Spleen (tissue), 11 donors: ENCODE data around the gene ARHGEF40. TPM values are rescaled to one million over a fixed set of nuclear protein-coding genes. Genes with fewer than 3 reads are reported as not detected.

Experiments
- DNase-seq: peaks from one replicate; pipeline ENCODE4 v3.0.0-alpha.2; 2020
- H3K27ac ChIP-seq, 8 donors: fragments of 200-600 bp; sonication (generic) in 7 of 8; 1 replicate in 4 of 8; 2 replicates in 4 of 8; pipeline versions ENCODE4 v1.5.0 to v1.8.0; 2016 to 2021; ENCODE audit warnings: inconsistent platforms in 4 of 8, mild to moderate bottlenecking in 4 of 8, moderate library complexity in 1 of 8
- H3K27me3 ChIP-seq, 7 donors: fragments of 200-600 bp; sonication (generic) in 6 of 7; replicated peaks in 1 of 7; 1 replicate in 4 of 7; 2 replicates in 3 of 7; pipeline versions ENCODE4 v1.5.0 to v1.8.0; 2016 to 2021; ENCODE audit warnings: inconsistent platforms in 3 of 7, mild to moderate bottlenecking in 1 of 7
- H3K36me3 ChIP-seq, 6 donors: fragments of 200-600 bp; sonication (generic) in 5 of 6; 1 replicate in 4 of 6; 2 replicates in 2 of 6; pipeline versions ENCODE4 v1.5.0 to v1.8.0; 2016 to 2021; ENCODE audit warnings: inconsistent platforms in 2 of 6
- H3K4me1 ChIP-seq, 6 donors: fragments of 200-600 bp; sonication (generic) in 5 of 6; 1 replicate in 3 of 6; 2 replicates in 3 of 6; pipeline versions ENCODE4 v1.5.0 to v1.8.0; 2016 to 2021; ENCODE audit warnings: inconsistent platforms in 3 of 6
- H3K4me3 ChIP-seq, 8 donors: fragments of 200-600 bp; sonication (generic) in 7 of 8; 1 replicate in 4 of 8; 2 replicates in 4 of 8; pipeline versions ENCODE4 v1.5.0 to v1.8.0; 2016 to 2021; ENCODE audit warnings: inconsistent platforms in 4 of 8, mild to moderate bottlenecking in 4 of 8, moderate library complexity in 2 of 8
- H3K9me3 ChIP-seq, 8 donors: fragments of 200-600 bp; sonication (generic) in 7 of 8; 1 replicate in 4 of 8; 2 replicates in 4 of 8; pipeline versions ENCODE4 v1.5.0 to v1.8.0; 2016 to 2021; ENCODE audit warnings: inconsistent platforms in 4 of 8
- POLR2A ChIP-seq, 3 donors: fragments of 450-650 bp; IDR thresholded peaks; one replicate each; pipeline ENCODE4 v1.5.1; 2017; ENCODE audit warnings: antibody characterized with exemption in 3 of 3, mild to moderate bottlenecking in 1 of 3
- POLR2AphosphoS5 ChIP-seq, 3 donors: sonication (generic); formaldehyde crosslinking; IDR thresholded peaks; one replicate each; pipeline ENCODE4 v1.5.1; 2017; ENCODE audit warnings: antibody characterized with exemption in 3 of 3
- WGBS, 5 donors: extraction: QIAGEN DNeasy Blood & Tissue Kit in 3 of 5; methylation state at CpG; one replicate each; pipeline versions ENCODE4 v1.1.5 to v1.1.7; 2013 to 2018; 5-methylcytosine and 5-hydroxymethylcytosine counted together
- intact Hi-C: fragments of 100-400 bp; cut with DNase I; formaldehyde crosslinking; loops from one replicate; pipeline ENCODE4 v1.15.0; 2023; ENCODE audit warnings: low total_unique reads
- polyA plus RNA-seq, 3 donors: library from polyadenylated mRNA; stranded (reverse); fragments of 200-250 nt; gene quantifications; one replicate each; pipeline ENCODE4 v1.2.1, GENCODE V29; 2013
- total RNA-seq, 7 donors: library from RNA; depleted of rRNA in 3 of 7; stranded (reverse); fragments of >200 nt in 3 of 7; fragmentation: NEBNext Ultra II Directional in 4 of 7; extraction: Animal tissue kit (Norgen Biotek cat#: 25700) in 4 of 7; gene quantifications; one replicate each; pipeline versions ENCODE4 v1.1.0 to v1.2.1, GENCODE V29; 2016 to 2021
- TF ChIP-seq, protein P1 (sequence below), 11 experiments: fragments of 200-600 bp in 7 of 11; fragments of 450-650 bp in 4 of 11; sonication (generic) in 4 of 11; IDR thresholded peaks in 8 of 11; conservative IDR thresholded peaks in 3 of 11; 1 replicate in 7 of 11; 2 replicates in 4 of 11; pipeline versions ENCODE4 v1.4.0 to v1.8.0; 2016 to 2021; ENCODE audit warnings: antibody characterized with exemption in 11 of 11, inconsistent platforms in 4 of 11, mild to moderate bottlenecking in 1 of 11
- donor health status: healthy with polysubstance abuse.
- donor health status: DM: no; HTN: no; CAD: no; lungs with moderate emphysema.
- donor health status: DM: no; HTN: no; CAD: no.
- donor health status: Bipolar disorder and iron deficiency.
- donor health status: healthy.
- donor health status: DM: no; HTN: no; CAD: no.
- donor health status: DM: yes; HTN: yes; CAD: no.

The ARHGEF40 gene
- total and polyA plus RNA-seq, 10 donors, result 9.8 to 151 (median 92.5) TPM

DNA sequence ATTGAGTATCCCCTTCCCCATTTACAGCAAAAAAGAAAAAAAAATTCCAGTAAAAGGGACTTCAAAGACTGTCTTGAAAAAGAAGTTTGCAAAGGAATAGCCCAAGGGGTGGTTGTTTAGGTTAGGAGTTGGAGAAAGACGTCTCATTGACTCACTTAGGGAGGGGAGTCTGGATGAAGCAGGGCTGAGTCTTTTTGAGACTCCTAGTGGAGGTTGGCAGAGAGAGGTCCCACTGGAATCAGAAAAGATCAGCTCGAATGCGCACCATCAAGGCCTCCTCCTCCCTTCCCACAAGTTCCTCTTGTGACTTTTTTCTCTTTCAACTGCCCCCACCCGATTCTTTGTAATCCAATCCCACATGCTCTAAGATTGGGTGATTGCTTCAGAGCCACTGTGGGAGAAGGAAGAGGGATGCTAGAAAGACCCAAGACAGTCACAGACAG lies 1.9 kb downstream of the ARHGEF40 start:
- Histone ChIP-seq H3K4me3 (peak overlapping the region in 7 of 8 donors; percentile 47 to 84 (median 66)), H3K9me3 (no peaks in the 10 kb centered on the region), H3K36me3 (peaks cover 0 to 45% (median 15%) of the 10 kb centered on the region in 6 donors), H3K27me3 (peaks cover 0 to 53% (median 17%) of the 10 kb centered on the region in 7 donors), H3K4me1 (peaks cover 31 to 87% (median 62%) of the 10 kb centered on the region in 6 donors), H3K27ac (peak overlapping the region; percentile 74 to 94 (median 90))
- DNase-seq, result no peak
- intact Hi-C loops, result no loop called here
- TF ChIP-seq POLR2AphosphoS5 (IDR thresholded peaks at IDR 0.05) (no peak), POLR2A (IDR thresholded peaks at IDR 0.05) (no peak)
- TF ChIP-seq, protein P1, sequence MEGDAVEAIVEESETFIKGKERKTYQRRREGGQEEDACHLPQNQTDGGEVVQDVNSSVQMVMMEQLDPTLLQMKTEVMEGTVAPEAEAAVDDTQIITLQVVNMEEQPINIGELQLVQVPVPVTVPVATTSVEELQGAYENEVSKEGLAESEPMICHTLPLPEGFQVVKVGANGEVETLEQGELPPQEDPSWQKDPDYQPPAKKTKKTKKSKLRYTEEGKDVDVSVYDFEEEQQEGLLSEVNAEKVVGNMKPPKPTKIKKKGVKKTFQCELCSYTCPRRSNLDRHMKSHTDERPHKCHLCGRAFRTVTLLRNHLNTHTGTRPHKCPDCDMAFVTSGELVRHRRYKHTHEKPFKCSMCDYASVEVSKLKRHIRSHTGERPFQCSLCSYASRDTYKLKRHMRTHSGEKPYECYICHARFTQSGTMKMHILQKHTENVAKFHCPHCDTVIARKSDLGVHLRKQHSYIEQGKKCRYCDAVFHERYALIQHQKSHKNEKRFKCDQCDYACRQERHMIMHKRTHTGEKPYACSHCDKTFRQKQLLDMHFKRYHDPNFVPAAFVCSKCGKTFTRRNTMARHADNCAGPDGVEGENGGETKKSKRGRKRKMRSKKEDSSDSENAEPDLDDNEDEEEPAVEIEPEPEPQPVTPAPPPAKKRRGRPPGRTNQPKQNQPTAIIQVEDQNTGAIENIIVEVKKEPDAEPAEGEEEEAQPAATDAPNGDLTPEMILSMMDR (IDR thresholded peaks at IDR 0.05 in 8 of 11, conservative IDR thresholded peaks at IDR 0.05 in 3 of 11), result peak in 1 of 11 experiments; percentile 4
- WGBS, 5 donors, result 7 to 17% (median 14%) methylated on average over 4 of the region's 4 CpGs

DNA sequence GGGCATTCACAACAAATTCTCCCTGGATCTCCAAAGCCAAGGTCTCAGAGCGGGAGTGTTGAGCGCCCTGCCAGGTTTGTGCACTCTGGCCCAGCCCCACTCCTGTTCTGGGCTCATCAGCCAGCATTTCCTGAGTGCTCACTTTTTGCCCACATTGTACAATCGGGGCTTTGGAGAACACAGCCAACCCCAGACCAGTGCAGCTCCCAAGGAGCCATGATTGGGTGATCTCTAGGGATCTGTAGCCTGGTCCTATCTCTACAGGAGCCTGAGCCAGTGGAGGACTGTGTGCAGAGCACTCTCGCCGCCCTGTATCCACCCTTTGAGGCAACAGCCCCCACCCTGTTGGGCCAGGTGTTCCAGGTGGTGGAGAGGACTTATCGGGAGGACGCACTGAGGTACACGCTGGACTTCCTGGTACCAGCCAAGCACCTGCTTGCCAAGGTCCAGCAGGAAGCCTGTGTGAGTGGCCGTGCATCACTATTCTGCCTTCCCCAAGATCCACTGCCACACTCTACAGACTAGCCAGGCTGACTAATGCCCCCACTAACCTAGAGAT lies 2.8 kb downstream of the ARHGEF40 start:
- peaks cover 31 to 94% (median 68%) of the 10 kb centered on the region in 6 donors for H3K4me1 ChIP-seq
- peak overlapping the region in 6 of 8 donors; percentile 83 to 94 (median 92) for H3K27ac ChIP-seq
- peaks cover 0 to 49% (median 17%) of the 10 kb centered on the region in 7 donors for H3K27me3 ChIP-seq
- H3K4me3 ChIP-seq, result peak overlapping the region in 2 of 8 donors; percentile 68 to 84
- TF ChIP-seq POLR2A (IDR thresholded peaks at IDR 0.05), result no peak
- peak in 1 of 3 donors; percentile 34 for TF ChIP-seq POLR2AphosphoS5 (IDR thresholded peaks at IDR 0.05)
- H3K9me3 ChIP-seq, result no peaks in the 10 kb centered on the region
- WGBS, 5 donors, result 46 to 76% (median 71%) methylated on average over 8 to 9 of the region's 9 CpGs
- intact Hi-C loops, result no loop called here
- peaks cover 0 to 53% (median 15%) of the 10 kb centered on the region in 6 donors for H3K36me3 ChIP-seq
- DNase-seq, result no peak

DNA sequence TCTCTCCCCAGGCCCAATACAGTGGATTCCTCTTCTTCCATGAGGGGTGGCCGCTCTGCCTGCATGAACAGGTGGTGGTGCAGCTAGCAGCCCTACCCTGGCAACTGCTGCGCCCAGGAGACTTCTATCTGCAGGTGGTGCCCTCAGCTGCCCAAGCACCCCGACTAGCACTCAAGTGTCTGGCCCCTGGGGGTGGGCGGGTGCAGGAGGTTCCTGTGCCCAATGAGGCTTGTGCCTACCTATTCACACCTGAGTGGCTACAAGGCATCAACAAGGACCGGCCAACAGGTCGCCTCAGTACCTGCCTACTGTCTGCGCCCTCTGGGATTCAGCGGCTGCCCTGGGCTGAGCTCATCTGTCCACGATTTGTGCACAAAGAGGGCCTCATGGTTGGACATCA lies 3.8 kb downstream of the ARHGEF40 start:
- H3K27me3 ChIP-seq, result peaks cover 0 to 40% (median 14%) of the 10 kb centered on the region in 7 donors
- peak overlapping the region in 3 of 8 donors; percentile 89 to 94 (median 93) for H3K27ac ChIP-seq
- no peaks in the 10 kb centered on the region for H3K9me3 ChIP-seq
- peaks cover 0 to 63% (median 17%) of the 10 kb centered on the region in 6 donors for H3K36me3 ChIP-seq
- peaks cover 31 to 96% (median 68%) of the 10 kb centered on the region in 6 donors for H3K4me1 ChIP-seq
- WGBS, 5 donors, result 80 to 89% (median 84%) methylated on average over 7 to 9 of the region's 9 CpGs
- intact Hi-C loops, result no loop called here
- no peak for DNase-seq
- TF ChIP-seq POLR2AphosphoS5 (IDR thresholded peaks at IDR 0.05) (no peak), POLR2A (IDR thresholded peaks at IDR 0.05) (no peak)
- TF ChIP-seq, protein P1 (IDR thresholded peaks at IDR 0.05 in 8 of 11, conservative IDR thresholded peaks at IDR 0.05 in 3 of 11), result no peak
- H3K4me3 ChIP-seq, result no peak overlapping the region

DNA sequence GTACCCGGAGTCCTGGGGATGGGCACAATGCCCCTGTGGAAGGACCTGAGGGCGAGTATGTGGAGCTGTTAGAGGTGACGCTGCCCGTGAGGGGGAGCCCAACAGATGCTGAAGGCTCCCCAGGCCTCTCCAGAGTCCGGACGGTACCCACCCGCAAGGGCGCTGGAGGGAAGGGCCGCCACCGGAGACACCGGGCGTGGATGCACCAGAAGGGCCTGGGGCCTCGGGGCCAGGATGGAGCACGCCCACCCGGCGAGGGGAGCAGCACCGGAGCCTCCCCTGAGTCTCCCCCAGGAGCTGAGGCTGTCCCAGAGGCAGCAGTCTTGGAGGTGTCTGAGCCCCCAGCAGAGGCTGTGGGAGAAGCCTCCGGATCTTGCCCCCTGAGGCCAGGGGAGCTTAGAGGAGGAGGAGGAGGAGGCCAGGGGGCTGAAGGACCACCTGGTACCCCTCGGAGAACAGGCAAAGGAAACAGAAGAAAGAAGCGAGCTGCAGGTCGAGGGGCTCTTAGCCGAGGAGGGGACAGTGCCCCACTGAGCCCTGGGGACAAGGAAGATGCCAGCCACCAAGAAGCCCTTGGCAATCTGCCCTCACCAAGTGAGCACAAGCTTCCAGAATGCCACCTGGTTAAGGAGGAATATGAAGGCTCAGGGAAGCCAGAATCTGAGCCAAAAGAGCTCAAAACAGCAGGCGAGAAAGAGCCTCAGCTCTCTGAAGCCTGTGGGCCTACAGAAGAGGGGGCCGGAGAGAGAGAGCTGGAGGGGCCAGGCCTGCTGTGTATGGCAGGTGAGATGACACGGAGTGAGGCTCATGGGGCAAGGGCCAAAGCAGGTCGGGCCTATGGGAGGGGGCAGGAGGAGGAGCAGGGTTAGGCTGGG lies 4.5 kb downstream of the ARHGEF40 start:
- Histone ChIP-seq H3K36me3 (peaks cover 0 to 70% (median 23%) of the 10 kb centered on the region in 6 donors), H3K4me1 (peaks cover 24 to 96% (median 66%) of the 10 kb centered on the region in 6 donors), H3K9me3 (no peaks in the 10 kb centered on the region), H3K27me3 (peaks cover 0 to 33% (median 7%) of the 10 kb centered on the region in 7 donors), H3K4me3 (no peak overlapping the region), H3K27ac (peak overlapping the region in 5 of 8 donors; percentile 7 to 94 (median 89))
- WGBS, 5 donors, result 78 to 92% (median 81%) methylated on average over 19 to 26 of the region's 26 CpGs
- intact Hi-C loops, result no loop called here
- no peak for DNase-seq
- TF ChIP-seq, protein P1 (IDR thresholded peaks at IDR 0.05 in 8 of 11, conservative IDR thresholded peaks at IDR 0.05 in 3 of 11), result no peak
- TF ChIP-seq POLR2A (IDR thresholded peaks at IDR 0.05) (no peak), POLR2AphosphoS5 (IDR thresholded peaks at IDR 0.05) (peak in 2 of 3 donors; percentile 18 to 43)
